Stimulated activated naive CD8-positive, alpha-beta T cell treated with anti-CD3 and anti-CD28 coated beads, Interleukin-15, Interleukin-2, amounts not matched to agents 100 ng/mL and 50 ng/mL, for 24 hours (primary cell): ENCODE data around the gene SPTBN1.

Experiments
- H3K27ac Mint-ChIP-seq: one replicate; pipeline ENCODE4 v1.8.0; 2021; ENCODE audit warnings: mild to moderate bottlenecking, mixed read lengths
- H3K27me3 Mint-ChIP-seq: one replicate; pipeline ENCODE4 v1.8.0; 2021; ENCODE audit warnings: mixed read lengths
- H3K36me3 Mint-ChIP-seq: one replicate; pipeline ENCODE4 v1.8.0; 2021; ENCODE audit warnings: low read depth, mixed read lengths
- H3K4me1 Mint-ChIP-seq: one replicate; pipeline ENCODE4 v1.8.0; 2021; ENCODE audit warnings: low read depth, mixed read lengths
- H3K4me3 Mint-ChIP-seq: one replicate; pipeline ENCODE4 v1.8.0; 2021; ENCODE audit warnings: mild to moderate bottlenecking, mixed read lengths
- H3K9me3 Mint-ChIP-seq: one replicate; pipeline ENCODE4 v1.8.0; 2021; ENCODE audit warnings: mixed read lengths

The SPTBN1 gene

DNA sequence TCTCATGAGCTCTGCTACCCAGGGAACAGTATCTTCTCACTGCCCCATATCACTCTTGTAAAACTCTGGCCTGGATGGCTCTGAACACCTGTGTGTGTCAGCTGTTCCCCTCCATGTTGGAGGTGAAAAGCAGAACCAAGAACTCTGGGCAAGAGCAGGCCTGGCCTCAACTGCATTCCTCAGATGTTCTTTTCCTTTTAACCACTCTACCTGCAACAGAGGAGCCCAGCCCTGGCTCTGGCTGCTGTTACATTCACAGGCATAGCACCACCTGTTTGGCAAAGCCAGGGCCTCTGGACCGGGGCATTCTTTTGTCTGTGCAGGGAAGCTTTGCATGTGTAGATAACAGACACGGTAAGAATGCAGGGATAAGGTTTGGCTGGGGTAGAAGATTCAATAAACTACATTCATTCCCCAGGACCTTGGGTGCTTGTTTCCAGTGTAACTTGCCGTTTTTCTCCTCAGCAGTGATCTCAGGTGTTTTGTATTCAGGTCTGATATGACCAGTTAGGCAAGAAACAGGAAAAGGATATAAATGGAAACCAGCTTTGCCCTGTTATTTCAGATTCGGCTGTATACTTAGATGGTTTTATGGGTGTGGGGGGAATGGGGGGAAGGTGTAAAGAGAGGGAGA, 95.1 kb downstream of the SPTBN1 start:
- Mint-ChIP-seq H3K27ac (no peak overlapping the region), H3K4me1 (peaks cover 39% of the 10 kb centered on the region), H3K4me3 (no peak overlapping the region), H3K36me3 (no peaks in the 10 kb centered on the region), H3K9me3 (no peaks in the 10 kb centered on the region), H3K27me3 (no peaks in the 10 kb centered on the region)

DNA sequence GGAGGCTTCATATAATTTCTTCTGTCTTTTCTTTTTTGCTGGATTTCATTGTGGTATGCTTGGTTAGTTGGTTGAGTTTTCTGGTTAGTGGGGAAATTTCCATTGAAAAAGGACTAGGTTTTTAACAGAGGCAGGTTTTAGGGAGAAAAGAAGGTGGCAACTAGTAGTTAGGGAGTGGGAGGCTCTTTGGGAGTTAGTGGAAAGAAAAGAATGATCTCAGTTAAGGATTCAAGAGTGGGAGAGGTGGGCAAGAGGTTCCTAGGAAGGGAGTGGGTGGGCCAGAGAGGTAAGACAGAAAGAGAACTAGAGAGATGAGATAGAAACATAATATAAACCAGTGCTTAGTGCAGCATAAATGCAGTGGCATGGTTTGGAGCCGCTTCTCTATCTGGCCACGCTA, 96.9 kb downstream of the SPTBN1 start:
- peaks cover 45% of the 10 kb centered on the region for H3K4me1 Mint-ChIP-seq
- H3K9me3 Mint-ChIP-seq = no peaks in the 10 kb centered on the region
- H3K4me3 Mint-ChIP-seq = no peak overlapping the region
- H3K36me3 Mint-ChIP-seq = no peaks in the 10 kb centered on the region
- no peak overlapping the region for H3K27ac Mint-ChIP-seq
- no peaks in the 10 kb centered on the region for H3K27me3 Mint-ChIP-seq

DNA sequence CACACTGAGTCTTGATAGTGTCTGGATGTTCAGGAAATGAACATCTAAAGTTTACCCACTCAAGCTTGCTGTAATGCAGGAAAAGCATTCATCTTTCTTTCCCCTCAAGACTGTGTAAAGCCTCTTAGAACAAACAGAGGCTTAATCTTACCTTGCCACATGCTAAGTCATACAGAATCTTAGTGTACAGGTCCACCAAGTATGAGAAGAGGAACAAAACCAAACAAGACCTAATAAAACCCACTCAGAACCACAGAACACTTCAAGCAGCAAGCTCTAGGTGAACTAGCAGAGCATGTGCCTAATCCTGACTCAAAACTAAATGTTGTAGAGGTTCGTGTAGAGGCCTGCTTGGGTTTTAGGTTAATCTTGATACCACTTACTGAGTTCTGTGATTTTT, 97.6 kb downstream of the SPTBN1 start:
- H3K4me3 Mint-ChIP-seq = no peak overlapping the region

DNA sequence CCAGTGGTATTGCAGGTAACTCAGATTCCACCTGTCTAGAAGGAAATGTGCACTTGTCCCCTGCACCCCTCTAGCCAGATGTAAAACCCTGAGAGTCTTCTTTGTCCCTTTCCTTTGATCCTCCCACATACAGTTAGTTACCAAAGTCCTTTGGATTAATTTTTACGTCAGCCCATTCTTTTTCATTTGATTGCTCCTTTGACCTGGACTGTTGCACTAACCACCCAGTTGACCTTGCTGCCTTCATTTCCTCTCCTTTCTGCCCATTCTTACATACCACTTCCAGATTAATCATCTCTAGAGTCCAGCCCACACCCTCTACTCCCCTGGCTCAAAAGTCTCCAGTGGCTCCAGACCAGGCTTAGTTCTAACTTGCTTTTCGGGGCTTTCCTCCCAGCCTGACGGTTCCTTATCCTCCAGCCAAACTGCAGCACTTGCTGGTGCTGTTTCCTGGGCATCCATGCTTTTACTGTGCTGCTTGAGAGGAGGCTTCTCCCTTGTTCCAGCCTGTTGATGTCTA, 99.3 kb downstream of the SPTBN1 start:
- no peak overlapping the region for H3K4me3 Mint-ChIP-seq
- H3K27me3 Mint-ChIP-seq = no peaks in the 10 kb centered on the region
- H3K36me3 Mint-ChIP-seq = no peaks in the 10 kb centered on the region
- peaks cover 45% of the 10 kb centered on the region for H3K4me1 Mint-ChIP-seq
- H3K27ac Mint-ChIP-seq = no peak overlapping the region
- no peaks in the 10 kb centered on the region for H3K9me3 Mint-ChIP-seq

More for the DNA sequence above, 97.6 kb downstream of the SPTBN1 start:
- H3K4me1 Mint-ChIP-seq = peaks cover 45% of the 10 kb centered on the region
- H3K9me3 Mint-ChIP-seq = no peaks in the 10 kb centered on the region
- no peaks in the 10 kb centered on the region for H3K36me3 Mint-ChIP-seq
- no peak overlapping the region for H3K27ac Mint-ChIP-seq
- H3K27me3 Mint-ChIP-seq = no peaks in the 10 kb centered on the region

DNA sequence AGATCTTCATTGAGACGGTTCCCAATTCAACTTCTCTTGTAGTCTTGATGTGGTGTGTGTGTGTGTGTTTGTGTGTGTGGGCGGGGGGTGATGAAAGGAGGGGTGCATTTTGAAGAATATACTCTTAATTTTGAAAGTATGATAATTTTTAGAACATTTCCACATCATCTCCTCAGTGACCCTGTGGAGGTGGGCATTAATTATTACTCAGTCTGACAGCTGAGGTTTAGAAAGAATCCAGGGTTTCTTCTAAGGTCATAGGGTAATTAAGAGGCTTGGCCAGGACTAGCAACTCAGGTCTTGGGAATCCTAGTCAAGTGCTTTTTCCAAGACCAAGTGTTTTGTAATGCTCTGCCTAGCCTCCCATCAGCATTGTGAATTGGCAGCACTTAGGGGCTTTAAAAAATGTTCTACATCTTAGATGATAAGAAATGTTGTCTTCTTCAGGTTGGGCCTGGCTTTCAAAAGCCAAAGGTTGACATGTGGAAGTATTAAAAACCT, 100.5 kb downstream of the SPTBN1 start:
- H3K27ac Mint-ChIP-seq = peak overlapping the region; percentile 85
- peak overlapping the region; percentile 92 for H3K4me3 Mint-ChIP-seq
- peaks cover 57% of the 10 kb centered on the region for H3K4me1 Mint-ChIP-seq

DNA sequence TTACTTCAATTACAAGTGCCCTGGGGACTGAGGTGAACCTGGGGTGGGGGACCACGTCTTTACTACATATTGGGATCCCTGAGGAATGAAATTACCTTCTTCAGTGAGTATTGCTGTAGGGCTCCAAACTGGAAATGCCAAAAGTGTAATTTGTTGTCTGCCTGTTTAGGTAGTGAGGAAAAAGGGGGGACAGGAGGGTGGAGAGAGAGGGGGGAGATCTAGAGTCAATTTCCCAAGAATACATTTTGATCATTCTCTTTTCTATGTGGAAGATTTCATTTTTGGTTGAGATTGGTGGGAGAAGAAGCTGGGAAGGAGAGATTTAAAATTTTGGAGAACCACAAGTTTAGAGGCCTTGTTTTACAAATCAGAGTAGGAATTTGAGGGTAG, 101.1 kb downstream of the SPTBN1 start:
- no peaks in the 10 kb centered on the region for H3K36me3 Mint-ChIP-seq
- H3K9me3 Mint-ChIP-seq = no peaks in the 10 kb centered on the region
- peak overlapping the region; percentile 92 for H3K4me3 Mint-ChIP-seq
- H3K4me1 Mint-ChIP-seq = peaks cover 62% of the 10 kb centered on the region
- peak overlapping the region; percentile 85 for H3K27ac Mint-ChIP-seq
- H3K27me3 Mint-ChIP-seq = no peaks in the 10 kb centered on the region

More for the DNA sequence above, 100.5 kb downstream of the SPTBN1 start:
- no peaks in the 10 kb centered on the region for H3K27me3 Mint-ChIP-seq
- no peaks in the 10 kb centered on the region for H3K36me3 Mint-ChIP-seq
- no peaks in the 10 kb centered on the region for H3K9me3 Mint-ChIP-seq

DNA sequence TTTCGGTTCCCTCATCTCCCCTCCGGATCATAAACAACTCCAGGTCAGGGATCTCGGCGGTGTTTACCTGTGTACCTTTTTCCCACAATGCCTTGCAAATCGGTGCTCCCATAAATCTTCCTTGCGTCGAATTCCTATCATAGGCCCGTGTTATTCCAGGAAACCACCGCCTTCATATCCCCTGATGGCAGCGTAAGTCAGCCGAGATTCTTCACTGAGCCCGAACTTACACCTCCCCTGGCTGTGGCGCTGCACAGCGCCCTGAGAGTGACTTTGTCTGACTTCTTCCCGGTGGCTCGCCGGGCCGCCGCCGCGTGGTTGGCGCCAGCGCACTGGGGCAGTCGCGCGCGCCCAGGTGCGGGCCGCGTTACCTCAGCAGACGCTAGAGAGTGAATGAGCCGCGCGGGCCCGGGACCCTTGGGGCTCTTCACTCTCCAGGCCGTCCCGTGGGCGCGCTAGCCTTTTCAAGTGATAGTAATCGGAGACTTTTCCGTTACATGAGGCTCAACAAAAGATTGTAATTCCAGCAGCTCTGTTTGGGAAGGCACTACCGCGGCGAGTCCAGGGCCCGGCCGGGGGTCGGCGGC, 101.6 kb downstream of the SPTBN1 start:
- Mint-ChIP-seq H3K4me1 (peaks cover 66% of the 10 kb centered on the region), H3K27ac (peak overlapping the region; percentile 85), H3K4me3 (peak overlapping the region; percentile 92), H3K36me3 (no peaks in the 10 kb centered on the region), H3K27me3 (no peaks in the 10 kb centered on the region), H3K9me3 (no peaks in the 10 kb centered on the region)

DNA sequence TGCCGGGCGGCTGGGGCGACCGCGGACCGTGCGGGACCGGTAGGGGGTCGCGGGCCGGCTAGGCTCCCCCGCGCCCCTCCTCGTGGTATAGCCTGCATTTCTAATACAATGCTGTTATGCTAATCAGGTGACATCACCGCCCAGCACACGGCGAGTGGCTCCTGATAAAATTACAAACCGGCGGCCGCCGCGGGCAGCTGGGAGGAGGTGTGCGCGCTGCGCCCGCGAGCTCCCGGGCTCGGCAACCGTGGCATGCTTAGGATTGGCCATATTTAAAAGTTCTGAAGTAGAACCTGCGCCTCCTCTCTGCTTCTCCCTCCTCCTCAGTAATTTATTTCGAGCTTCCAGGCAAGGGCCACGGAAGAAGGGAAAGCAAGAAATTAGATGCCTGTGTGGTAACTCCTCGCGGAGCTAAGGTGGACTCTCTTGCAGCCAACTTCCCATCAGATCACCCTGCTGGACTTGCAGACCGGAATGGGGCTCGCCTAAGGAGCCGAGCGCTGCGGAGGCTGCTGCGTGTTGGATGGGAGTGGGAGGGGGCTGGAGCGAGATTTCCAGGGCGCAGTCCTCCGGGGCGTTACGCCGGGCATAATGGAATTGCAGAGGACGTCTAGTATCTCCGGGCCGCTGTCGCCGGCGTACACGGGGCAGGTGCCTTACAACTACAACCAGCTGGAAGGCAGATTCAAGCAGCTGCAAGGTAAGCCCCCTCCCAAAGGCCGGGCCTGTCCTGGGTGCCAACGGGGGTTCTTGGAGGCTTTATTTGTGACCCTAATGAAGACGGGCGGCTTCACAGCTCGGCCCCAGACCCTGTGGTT, 102.3 kb downstream of the SPTBN1 start:
- H3K27me3 Mint-ChIP-seq = no peaks in the 10 kb centered on the region
- H3K9me3 Mint-ChIP-seq = no peaks in the 10 kb centered on the region
- peaks cover 67% of the 10 kb centered on the region for H3K4me1 Mint-ChIP-seq
- H3K27ac Mint-ChIP-seq = peak overlapping the region; percentile 97
- H3K4me3 Mint-ChIP-seq = peak overlapping the region; percentile 92
- H3K36me3 Mint-ChIP-seq = no peaks in the 10 kb centered on the region

DNA sequence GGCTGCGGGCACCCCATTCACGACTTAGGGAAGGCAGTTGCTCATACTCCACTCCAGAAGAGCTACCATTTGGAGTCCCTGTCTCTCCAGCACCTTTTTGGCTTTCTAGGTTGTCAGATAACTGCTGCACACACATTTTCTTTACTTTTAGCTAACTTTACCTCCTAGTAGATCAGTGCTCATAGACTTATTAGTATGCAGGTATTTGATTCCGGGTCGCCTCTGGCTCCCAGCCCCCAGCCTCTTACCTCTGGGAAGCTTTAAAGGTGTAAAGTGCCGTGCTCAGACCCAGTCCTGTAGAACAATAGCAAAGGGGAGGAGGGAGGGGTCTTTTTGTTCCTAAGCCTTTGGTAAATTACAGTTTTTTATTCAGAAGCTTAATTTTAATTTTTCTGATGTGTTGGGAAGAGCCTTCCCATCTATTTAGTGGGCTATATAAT, 102.9 kb downstream of the SPTBN1 start:
- H3K27me3 Mint-ChIP-seq = no peaks in the 10 kb centered on the region
- H3K36me3 Mint-ChIP-seq = no peaks in the 10 kb centered on the region
- peak overlapping the region; percentile 92 for H3K4me3 Mint-ChIP-seq
- H3K9me3 Mint-ChIP-seq = no peaks in the 10 kb centered on the region
- peaks cover 67% of the 10 kb centered on the region for H3K4me1 Mint-ChIP-seq
- peak overlapping the region; percentile 97 for H3K27ac Mint-ChIP-seq

DNA sequence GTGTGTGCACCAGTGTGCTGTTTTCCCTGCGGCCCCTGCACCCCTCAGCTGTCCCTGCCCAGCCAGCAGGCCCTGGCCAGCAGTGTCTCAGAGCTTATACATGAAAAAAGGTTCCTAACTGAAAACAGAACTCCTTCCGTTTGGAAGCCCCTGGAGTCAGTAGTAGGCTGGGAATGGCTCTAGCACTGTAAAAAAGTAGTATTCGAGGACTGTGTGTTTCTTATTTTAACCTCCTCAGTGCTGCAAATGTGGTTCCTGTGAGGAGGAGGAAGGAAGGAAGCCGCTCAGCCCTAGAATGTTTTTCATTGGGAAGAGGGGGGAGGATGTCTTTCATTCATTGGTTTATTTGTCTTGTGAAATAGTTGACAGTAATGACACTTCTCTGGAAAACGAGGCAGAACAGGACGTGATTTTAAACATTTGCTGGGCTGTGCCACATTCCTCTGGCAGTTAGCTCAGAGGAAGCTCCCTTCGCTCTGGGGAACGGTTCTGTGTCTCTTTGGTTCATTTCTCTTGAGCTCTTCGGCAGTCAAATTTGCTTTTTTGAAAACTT, 103.5 kb downstream of the SPTBN1 start:
- no peaks in the 10 kb centered on the region for H3K36me3 Mint-ChIP-seq
- H3K9me3 Mint-ChIP-seq = no peaks in the 10 kb centered on the region
- peak overlapping the region; percentile 97 for H3K27ac Mint-ChIP-seq
- peak overlapping the region; percentile 92 for H3K4me3 Mint-ChIP-seq
- H3K27me3 Mint-ChIP-seq = no peaks in the 10 kb centered on the region
- peaks cover 68% of the 10 kb centered on the region for H3K4me1 Mint-ChIP-seq

DNA sequence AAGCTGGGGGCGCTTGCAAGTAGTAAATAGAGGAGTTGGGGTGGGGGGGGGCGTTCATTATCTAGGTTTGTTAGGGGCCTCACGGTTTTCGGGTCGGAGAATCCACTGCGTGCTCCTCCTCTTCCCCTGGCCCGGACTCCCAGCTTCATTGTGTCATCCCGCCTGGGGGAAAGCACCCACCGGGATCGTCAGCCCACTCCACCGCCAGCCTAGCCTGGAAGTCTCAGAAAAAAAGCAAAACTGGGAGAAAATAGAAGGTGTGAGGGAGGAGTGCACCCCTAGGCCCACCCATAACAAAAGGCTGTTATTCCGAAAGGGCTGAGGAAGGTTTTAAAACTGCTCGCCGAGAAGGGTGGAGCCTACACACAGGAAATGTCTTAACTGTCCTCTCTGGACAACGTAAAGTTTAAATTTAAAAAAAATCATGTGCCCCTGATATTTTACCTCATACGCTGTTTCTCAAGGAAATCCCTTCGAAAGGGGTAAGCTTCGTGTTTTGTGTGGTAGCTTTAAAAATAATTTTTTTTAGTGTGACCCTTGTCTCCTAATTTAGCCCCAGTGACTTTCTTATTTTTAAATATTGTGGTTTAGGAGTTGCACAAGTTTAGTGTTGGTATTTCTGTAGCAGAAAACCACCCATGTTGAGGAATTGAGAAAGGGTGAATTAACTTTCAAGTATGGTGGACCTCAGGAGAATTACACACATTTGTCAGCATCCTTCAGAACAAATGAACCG, 104.2 kb downstream of the SPTBN1 start:
- no peaks in the 10 kb centered on the region for H3K27me3 Mint-ChIP-seq
- H3K36me3 Mint-ChIP-seq = no peaks in the 10 kb centered on the region
- H3K9me3 Mint-ChIP-seq = no peaks in the 10 kb centered on the region
- H3K4me3 Mint-ChIP-seq = peak overlapping the region; percentile 92
- peak overlapping the region; percentile 97 for H3K27ac Mint-ChIP-seq
- H3K4me1 Mint-ChIP-seq = peaks cover 69% of the 10 kb centered on the region

DNA sequence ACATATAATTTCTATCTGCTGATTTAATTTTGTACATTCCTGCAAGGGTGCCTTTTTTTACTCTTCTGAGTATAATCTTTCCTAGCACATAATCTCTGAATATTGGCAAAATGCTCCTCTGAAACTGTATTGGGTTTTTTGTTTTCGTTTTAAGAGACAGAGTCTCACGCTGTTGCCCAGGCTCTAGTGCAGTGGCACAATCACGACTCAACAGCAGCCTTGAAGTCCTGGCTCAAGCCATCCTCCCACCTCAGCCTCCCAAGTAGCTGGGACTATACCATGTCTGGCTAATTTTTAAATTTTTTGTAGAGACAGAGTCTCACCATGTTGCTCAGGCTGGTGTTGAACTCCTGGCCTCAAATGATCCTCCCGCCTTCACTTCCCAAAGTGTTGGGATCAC, 104.9 kb downstream of the SPTBN1 start:
- Mint-ChIP-seq H3K4me1 (peaks cover 69% of the 10 kb centered on the region), H3K27me3 (no peaks in the 10 kb centered on the region), H3K4me3 (peak overlapping the region; percentile 92), H3K9me3 (no peaks in the 10 kb centered on the region), H3K27ac (peak overlapping the region; percentile 97), H3K36me3 (peaks cover 4% of the 10 kb centered on the region)

DNA sequence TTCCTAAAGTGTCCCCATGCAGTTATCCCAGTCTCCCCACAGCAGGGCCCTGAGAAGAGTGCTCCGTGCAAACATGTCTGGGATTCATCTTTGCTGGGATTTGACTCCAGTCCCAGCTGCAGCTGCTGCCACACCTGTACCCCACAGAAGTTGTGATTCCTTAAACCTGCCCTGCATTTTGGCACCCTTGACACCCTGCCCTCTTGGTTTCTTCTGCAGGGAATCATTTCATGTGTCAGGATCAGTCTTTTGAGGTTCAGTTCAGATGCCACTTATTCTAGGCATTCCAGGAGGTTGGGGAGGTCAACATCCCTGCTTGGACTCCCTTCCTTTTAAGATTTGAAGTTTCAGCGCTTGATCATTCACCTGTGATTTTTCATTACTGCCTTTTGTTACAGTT, 108.3 kb downstream of the SPTBN1 start:
- Mint-ChIP-seq H3K36me3 (peaks cover 4% of the 10 kb centered on the region), H3K27me3 (no peaks in the 10 kb centered on the region), H3K4me1 (peaks cover 81% of the 10 kb centered on the region), H3K4me3 (no peak overlapping the region), H3K9me3 (no peaks in the 10 kb centered on the region), H3K27ac (peak overlapping the region; percentile 0)

DNA sequence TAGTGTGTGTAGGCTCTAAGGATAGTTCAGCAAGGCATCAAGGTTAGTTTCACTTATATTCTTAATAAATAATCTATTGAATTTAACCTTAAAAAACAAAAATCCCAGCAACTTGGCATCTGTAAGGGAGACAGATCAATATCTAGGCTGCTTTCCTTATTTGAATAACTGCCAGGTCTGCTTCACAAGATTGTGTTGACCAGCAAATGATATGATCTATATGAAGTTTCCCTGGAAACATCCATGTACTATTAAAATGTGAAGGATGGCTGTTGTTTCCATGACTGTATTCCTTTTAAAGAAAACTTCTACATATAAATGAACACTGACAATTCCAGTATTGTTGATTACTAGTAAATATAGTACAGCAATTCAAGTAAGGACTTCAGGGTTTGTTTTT, 109.4 kb downstream of the SPTBN1 start:
- Mint-ChIP-seq H3K4me3 (no peak overlapping the region), H3K4me1 (peaks cover 90% of the 10 kb centered on the region), H3K36me3 (peaks cover 4% of the 10 kb centered on the region), H3K27me3 (no peaks in the 10 kb centered on the region), H3K27ac (peak overlapping the region; percentile 69), H3K9me3 (no peaks in the 10 kb centered on the region)
